Left hindlimb (tissue), 1 donor: ENCODE results near the gene CNDP1.
"Not testable (repeated sequence)": the region's sequence is repeated elsewhere in the genome, so short reads cannot be mapped to it uniquely, and the experiment has no call there.

Experiments
- DNase-seq: peaks from one replicate; pipeline ENCODE4 v3.0.0-alpha.2; 2018

Gene CNDP1

DNA sequence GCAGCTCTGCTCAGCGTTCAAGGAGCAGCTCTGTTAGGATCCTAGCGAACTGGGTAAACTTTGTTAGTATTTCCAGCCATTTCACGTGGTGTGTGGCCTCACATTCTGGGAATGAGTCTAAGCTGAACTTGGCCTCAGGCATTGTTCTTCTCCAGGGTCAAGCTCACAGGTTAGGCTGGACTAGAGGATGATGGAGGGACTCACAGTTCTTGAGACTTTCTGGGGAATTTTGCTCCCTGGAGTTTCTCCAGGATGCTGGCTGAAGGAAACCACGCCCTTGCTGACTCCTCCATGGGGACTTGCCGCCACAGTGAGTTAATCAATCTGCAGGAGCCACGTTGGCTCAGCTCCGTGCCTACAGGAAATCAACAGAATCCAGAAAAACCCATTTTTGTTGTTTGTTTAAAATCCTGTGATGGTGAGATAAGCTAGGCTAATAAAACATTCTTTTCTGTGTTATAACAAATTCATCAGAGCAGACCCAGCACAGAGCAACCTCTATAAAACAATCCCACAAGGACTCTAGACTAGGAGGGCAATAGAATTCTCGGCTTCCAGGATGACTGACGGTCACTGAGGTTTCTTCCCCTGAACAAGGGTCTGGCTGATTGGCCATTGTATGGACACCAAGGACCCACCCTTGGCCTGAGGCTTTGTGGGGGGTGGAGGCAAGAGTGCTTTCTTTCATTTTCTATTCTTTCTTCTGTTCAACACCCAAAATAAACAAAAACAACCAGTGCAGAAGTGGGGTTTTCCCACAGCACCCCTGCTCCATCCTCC lies 12.6 kb downstream of the CNDP1 start:
- DNase-seq, result no peak

- no peak for DNase-seq
These were observed 13.6 kb downstream of the CNDP1 start for GRCh38 chr18:74547860-74548259.

DNA sequence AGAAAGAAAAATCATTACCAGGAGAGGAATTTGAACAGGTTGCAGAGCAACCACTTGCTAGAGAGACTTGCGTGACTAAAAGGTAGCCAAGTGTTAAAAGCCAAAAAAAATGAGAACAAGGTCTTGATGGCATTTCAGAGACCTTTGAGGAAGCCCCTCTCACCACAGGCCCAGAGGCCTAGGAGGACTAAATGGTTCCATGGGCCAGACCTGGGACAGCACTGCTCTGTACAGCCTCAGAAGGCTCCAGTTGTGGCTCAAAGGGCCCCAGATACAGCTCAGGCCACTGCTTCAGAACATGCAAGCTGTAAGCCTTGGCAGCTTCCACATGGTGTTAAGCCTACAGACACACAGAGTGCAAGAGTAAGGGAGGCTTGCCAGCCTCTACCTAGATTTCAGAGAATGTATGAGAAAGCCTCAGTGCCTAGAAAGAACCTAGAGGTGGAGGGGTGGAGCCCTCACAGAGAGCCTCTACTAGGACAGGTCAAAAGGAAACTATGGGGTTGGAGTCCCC lies 15.3 kb downstream of the CNDP1 start:
- no peak for DNase-seq

- no peak for DNase-seq
These were observed 16.6 kb downstream of the CNDP1 start for GRCh38 chr18:74550886-74551285.

DNA sequence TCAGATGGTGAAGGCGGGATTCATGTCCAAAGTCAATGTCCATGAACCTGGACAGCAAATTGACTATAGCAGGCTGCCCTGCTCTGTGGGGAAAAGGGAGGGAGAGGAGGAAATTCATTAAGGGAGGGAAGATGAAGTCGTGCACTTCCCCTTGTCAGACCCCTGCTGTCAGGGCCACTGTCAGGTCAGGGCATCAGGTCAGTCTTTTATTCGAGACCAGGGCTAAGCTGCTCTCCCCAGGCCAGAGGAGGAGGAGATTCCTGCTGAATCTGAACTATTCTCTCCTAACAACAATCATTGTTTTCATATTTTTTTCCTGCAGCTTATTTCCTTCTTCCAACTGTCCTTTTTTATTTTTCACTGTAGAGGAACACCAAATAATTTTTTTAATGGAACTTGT lies 17.2 kb downstream of the CNDP1 start:
- DNase-seq, result no peak

DNA sequence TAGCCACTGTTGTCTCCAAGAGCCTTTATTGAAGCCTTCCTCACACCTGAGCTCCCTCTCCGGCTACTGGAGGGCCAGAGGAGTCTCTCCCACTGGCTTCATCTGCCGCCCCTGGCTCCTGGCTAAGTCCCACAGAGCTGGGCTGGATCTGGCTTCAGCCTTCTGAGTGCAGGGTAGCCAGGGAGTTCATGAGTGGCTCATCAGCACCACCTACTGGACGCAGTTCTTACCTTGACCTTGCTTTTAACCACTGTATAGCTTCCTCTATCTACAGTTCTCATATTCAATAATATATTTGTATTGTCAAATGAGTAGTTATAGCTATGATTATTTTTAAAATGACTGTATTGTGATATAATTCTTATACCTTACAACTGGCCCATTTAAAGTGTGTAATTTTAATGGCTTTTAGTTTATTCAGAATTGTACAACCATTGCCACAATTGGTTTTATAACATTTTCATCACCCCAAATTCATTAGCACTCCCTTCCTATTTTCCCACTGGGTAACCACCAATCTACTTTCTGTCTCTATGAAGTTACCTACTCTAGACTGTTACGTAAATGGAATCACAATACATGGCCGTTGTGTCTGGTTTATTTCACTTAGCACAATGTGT lies 17.7 kb downstream of the CNDP1 start:
- DNase-seq, result peak; percentile 80

GRCh38 chr18:74556126-74556525 lies 21.8 kb downstream of the CNDP1 start:
- no peak for DNase-seq

- no peak for DNase-seq
These were observed 23.8 kb downstream of the CNDP1 start for GRCh38 chr18:74558096-74558495.

DNA sequence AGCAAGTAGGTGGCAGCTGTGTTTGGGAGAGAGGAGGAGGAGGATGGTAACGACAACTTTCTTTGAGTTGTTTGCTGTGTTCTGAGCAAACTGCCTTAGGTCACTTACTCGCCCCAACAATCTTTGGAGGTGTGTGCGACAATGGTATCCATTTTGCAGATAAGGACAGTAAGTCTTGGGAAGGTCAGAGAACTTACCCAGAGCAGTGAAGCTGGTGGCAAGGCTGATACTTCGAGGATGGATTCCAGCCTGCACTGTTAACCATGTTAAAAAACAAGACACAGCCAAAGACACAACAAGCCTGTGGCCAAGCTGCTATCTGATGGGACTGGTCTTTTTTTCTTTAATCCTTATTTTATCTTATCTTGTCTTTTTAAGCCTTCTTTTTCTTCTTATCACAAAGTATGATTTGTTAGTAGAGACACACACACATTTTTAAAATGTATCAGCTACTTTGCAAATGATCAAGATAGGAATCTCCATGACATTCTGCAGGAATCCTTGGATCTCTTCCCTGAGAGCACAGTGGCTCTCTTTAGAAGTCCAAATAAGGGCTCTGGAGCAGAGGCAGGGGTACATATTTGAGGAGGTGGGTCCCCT lies 27.9 kb downstream of the CNDP1 start:
- DNase-seq, result no peak

- DNase-seq, result no peak
These were observed 28.5 kb downstream of the CNDP1 start for GRCh38 chr18:74562775-74563174.

DNA sequence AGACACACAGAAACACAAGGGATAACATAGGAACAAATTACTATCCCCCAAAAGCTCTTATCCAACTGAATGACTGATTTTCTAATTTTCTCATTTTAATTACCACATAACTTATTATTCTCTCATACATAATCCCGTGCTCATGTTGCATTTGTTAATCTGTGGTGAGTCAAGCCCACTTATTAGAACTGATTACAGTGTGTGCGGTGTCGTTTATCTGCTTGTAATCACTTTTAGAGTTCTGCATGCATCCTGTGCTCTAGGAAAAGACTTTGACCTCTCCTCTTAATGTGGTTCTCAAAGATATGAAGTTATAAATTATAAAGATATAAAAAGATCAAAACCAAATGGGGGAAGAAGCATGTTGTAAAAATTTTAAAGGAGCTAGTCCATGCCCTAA lies 29.7 kb downstream of the CNDP1 start:
- DNase-seq, result no peak

- not testable (repeated sequence) for DNase-seq
These were observed 30.9 kb downstream of the CNDP1 start for GRCh38 chr18:74565164-74565563.

DNA sequence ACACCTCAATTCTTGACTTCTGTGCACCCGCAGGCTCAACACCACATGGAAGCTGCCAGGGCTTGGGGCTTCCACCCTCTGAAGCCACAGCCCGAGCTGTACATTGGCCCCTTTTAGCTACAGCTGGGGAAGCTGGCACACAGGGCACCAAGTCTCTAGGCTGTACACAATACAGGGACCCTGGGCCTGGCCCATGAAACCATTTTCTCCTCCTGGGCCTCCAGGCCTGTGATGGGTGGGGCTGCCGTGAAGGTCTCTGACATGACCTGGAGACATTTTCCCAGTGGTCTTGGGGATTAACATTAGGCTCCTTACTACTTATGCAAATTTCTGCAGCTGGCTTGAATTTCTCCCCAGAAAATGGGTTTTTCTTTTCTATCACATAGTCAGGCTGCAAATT lies 31.7 kb downstream of the CNDP1 start:
- DNase-seq, result not testable (repeated sequence)

- no peak for DNase-seq
These were observed 33.5 kb downstream of the CNDP1 start for GRCh38 chr18:74567822-74568221.

DNA sequence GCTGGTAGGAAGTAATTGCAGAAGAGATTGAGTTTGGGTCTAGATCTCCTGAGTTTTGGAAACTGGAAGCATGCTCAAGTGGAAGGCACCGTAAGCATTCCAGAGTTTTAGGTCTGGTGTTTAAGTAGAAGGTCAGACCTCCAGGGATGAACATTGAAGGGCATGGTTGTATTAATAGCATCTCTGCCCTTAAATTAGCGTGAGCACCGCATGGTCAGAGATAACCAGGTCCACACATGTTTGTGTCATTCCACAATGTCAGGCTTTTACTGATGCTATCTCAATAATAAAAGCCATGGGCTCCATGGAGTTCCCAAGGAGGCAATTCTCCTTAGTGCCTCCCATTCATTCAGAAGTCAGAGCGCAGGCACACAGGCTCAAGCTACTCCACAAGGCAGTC lies 35.1 kb downstream of the CNDP1 start:
- DNase-seq, result no peak

DNA sequence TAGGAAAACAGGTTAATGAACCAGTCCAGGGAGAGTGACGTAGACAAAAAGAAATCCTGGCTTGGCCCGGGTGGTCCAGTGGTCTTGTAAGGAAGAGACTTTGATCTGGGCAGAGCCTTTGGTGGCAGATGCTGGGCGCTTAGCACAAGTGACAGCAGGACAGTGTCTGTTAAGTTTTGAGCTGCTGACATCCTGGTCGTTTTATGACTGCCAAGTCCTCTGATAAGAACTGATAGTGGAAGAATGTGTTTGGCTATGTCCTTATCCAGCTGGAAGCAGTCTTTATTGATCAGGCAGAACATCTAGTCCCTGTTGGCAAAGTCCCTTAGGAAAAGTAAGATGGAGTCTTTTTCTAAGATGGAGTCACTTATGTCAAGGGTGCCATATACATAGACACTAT lies 36.0 kb downstream of the CNDP1 start:
- no peak for DNase-seq

DNA sequence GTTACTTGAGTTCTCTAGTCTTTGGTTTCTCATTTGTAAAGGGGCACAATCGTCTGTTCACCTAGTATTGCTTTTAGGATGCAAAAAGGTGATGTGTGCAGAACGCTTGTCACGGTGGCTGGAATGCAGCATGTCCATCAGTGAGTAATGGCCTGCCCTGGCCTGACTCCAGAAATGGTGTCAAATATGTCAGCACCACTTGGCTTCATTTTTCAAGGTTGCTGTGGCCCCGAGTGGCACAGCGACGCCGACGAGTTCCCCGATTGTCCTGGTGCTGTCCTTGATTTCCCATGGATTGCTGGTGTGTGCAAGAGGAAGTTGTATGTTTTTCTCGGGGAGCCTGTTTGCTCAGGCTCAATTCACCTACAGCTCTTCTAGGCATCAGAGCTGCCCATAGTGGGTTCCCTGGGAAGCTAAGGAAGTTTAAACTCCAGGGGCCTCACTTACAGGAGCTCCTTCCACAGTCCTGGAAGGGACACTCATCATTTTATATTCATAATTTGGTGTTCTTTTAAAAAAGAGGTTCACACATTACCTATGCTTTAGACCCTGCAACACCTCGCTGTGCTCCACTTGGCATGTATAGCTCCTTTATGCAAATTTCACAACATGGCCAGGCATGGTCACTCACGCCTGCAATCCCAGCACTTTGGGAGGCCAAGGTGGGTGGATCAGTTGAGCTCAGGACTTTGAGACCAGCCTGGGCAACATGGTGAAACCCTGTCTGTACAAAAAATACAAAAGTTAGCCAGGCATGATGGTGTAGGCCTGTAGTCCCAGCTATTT lies 37.8 kb downstream of the CNDP1 start:
- no peak for DNase-seq

GRCh38 chr18:74573053-74573452 lies 38.8 kb downstream of the CNDP1 start:
- DNase-seq, result no peak

GRCh38 chr18:74574916-74575315 lies 40.6 kb downstream of the CNDP1 start:
- no peak for DNase-seq

- no peak for DNase-seq
These were observed 42.7 kb downstream of the CNDP1 start for GRCh38 chr18:74577019-74577418.

DNA sequence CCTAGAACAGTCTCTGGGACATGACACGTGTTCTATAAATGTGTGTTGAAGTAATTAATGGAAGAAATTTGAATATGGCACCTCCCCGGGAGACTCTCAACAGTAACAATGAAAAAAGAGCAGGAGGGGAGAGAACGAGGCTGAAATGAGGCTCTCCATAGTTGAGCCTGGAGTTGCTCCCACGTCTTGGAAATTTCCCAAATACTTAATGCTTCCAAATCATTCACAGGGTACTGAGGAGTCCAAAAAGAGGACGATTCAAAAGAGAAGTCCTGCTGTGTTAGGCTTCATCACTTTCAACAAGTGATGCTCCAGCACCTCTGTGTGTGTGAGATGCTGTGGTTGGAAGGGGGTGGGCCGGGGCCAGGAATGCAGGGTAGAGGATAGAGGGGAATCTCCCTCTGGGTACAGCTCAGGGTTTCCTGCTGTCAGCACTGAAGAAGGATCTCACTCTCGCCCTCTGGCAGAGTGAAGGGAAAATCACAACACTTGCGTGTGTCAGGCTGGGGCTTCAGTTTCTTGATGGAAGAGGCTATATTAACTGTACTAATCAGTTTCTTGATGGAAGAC lies 45.3 kb downstream of the CNDP1 start:
- no peak for DNase-seq

DNA sequence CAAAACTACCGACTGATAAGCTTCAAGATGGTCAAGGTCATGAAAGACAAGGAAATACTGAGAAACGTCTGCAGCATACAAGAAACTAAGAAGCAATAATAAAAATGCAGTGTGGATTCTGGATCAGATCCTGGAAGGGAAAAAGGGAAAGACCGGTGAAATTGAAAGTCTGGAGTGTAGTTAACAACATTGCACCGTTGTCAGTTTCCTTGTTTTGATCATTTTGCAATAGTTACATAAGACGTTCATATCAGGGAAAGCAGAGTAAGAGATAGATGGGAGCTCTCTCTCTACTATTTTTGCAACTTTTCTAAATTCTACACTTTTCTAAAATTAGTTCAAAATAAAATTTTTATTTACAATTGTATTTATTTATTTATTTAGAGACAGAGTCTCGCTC lies 48.3 kb downstream of the CNDP1 start:
- no peak for DNase-seq

GRCh38 chr18:74587441-74587840 lies 53.1 kb downstream of the CNDP1 start:
- no peak for DNase-seq
